Endometrium (tissue), 2 donors: Measurements from ENCODE around the gene MYLK2.

ENCODE experiments used
- FAIRE-seq: peaks from 2 replicates; lab custom pipeline; 2012; peaks lifted over from hg19 to GRCh38; lab: Jason Lieb, UNC
- donor health status: control.
- donor health status: control.

MYLK2 gene

DNA sequence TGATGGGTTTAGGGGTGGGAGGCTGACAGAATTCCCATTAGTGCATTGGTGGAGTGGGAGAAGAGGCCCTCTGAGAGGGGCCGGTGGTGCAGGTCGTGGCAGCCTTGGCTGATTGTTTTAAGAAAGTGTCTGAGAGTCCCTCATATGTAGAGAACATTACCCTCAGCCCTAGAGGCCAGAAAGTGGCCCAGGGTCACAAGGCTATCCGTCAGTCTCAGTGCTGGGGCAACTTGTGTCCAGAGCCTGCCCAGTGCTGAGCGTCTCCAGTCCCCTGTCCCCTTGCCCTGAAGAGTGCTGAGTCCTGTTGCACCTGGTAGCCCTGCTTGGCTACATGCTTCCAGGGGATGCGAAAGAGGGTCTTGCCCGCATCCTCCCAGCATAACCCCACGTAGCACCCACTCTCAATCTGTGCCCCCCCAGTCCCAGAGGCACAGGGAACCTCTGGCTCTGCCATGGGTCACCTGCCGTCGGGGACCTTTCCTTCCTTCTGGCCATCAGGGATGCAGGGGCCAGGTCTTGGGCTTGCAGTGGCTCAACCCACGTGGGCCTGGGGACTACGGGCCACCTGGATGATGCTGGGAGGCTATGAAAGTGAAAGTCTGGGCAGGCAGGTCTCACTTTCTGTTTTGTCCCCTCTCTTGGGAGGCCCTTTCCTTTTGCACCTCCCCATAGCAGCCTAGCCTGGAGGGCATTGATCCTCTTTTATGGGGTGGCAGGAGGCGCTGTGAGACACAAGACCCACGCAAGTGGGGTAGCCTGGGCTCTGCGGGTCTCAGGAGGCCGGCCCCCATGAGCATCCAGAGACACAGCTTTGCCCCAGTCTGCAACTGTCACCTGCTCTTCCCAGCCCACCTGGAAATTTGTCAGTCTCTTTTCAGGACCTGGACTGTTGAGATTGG is 39.0 kb downstream of the MYLK2 start:
- no peak for FAIRE-seq

DNA sequence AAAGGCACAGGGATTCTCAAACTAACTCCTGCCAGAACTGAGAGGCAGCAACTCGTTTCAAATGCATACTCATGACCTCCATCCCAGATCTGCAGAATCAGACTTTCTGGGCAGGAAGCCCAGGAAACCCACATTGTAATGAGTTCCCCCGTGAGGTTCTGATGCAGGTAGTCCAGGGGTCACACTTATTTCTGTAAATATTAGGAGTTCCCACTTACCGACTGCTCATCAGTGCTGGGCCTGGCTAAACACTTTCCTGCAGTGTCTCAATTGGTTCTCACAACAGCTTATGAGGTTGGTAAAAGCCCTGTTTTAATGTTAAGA is 39.6 kb downstream of the MYLK2 start:
- no peak for FAIRE-seq

DNA sequence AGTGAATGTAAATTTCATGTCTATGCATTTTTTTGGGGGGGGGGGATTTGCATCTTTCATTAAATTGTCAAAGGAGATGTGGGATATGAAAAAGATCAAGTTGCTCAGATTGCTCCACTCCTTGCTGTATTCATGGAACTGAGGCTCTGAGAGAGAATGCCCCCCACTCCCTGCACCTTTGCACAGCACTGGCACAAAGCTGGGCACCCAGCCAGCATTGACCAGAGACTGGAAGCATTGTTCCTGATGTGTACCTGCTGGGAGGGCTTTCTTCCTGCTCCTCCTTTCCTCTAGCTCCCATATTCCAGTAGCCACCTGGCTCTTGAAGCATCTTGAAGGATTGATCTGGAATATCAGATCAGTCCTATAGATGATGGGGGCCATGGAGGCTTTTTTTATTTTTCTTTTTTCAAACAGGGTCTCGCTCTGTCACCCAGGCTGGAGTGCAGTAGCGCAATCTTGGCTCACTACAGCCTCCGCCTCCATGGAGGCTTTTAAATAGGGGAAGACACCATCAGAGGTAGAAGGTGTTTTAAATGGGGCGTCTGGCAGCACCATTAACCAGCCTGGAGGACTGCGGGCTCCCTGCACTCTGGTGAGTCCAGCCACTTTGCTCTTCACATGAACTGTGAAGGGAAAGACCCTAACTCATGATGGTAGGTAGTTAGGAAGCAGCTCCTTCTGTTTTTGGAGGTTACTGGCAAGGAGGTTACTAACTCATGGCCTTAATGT is 40.3 kb downstream of the MYLK2 start:
- FAIRE-seq = no peak

DNA sequence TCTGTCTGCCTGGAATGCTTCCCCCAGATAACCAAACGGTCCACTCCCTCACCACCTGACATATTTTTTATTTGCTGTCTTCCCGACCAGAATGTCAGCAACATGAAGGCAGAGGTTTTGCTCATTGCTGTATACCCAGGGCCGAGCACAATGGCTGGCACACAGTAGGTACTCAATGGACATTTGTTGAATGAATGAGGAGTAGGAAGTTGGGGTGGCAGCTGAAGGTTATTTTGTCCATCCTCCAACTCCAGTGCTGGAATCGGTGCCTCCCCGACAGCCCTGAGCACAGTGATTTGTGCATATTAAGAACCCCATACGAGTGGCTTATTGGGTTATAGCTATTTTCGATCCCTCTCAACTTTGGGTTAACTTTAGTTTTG is 40.8 kb downstream of the MYLK2 start:
- FAIRE-seq = no peak

DNA sequence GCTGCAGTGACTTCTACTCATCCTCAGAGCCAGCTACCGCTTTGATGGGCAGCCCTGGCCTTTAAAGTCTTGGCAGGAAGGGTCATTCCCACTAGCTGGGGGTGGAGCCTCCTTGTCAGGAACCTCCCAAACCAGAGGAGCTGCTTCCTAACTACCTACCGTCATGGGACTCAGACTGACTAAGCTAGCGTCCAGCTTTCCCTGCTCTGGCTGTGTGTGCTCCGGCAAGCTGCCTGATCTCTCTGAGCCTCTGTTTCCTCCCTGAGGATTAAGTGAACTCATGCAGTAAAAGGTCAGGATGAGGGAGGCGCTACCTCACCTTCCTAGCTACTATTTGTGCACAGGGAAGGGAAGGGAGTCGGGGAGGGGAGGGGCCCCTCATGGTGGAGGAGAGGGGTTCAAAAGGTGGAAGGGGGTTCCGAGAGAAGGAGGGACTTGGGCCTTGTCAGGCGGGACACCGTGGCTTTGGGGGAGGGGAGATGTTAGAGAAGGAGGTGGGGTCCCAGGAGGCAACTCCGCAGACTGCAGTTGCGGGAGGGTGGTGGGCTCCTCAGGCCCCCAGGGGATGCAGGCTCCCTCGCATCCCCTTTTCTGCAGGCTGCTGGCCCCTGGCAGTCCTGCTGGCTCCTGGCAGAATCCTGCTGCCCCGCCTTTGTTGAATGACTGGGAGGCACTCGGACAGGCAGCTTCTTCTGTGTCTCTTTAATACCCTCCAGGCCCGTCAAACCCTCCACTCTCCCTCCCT is 41.4 kb downstream of the MYLK2 start:
- no peak for FAIRE-seq

DNA sequence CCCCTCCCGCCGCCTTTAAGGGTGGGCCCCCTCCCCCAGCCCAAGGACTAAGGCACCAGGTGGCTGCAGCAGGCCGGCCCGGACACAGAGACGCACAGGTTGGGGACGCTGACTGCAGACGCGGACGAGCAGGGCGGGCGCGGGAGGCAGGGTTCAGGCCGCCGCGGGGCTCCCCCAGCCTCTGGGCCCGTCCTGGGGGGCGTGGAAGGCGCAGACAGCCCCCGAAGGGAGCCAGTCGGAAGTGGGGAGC is 41.9 kb downstream of the MYLK2 start:
- FAIRE-seq = no peak

DNA sequence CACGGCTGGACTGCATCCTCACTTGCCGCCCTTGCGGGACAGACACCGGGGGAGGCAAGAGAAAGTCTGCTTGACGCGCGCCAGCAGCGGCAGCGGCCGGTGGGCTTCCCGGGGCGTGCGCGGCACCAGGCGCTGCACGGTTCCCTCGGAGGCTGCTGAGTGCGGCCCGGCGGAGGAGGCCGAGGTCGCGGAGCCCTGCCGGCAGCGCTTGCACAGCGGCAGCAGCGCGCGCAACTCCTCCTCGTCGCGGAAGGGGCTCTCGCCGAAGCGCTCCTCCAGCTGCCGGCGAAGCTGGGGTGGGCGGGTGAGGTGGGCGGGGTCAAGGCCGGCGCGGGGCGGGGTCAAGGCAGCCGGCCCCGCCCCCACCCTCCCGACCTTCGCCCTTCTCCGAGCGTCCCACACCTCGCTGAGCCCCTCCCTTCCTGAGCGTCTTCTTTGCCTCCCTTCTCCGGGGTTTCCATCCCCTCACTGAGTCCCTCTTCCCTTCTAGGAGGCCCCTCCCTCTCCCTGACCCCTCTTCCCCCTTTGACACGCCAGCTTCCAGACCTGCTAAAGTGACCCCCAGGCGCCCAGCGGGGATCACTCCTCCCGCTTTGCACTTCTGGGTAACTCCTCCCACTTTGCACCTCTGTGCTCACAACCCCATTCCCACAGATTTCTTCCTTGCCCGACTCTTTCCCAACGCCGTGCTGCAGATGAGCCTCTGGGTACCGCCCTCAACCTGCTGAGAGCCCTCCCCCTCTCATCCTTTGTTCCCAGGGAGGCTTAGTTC is 42.4 kb downstream of the MYLK2 start:
- FAIRE-seq = no peak

DNA sequence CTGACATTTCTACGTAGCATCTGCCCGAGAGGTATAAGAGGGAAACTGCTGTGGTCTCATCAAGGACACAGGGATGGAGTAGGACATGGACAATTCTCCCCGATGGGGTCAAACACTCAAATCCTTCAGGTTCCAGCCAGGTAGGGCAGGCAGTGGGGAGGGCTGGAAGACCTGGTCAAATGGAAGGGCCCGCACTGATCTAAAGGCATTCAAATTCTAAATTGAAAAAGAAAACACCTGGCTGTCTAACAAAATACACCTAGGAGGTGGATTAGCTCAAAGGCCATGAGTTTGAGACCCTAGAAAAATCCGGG is 43.0 kb downstream of the MYLK2 start:
- no peak for FAIRE-seq

DNA sequence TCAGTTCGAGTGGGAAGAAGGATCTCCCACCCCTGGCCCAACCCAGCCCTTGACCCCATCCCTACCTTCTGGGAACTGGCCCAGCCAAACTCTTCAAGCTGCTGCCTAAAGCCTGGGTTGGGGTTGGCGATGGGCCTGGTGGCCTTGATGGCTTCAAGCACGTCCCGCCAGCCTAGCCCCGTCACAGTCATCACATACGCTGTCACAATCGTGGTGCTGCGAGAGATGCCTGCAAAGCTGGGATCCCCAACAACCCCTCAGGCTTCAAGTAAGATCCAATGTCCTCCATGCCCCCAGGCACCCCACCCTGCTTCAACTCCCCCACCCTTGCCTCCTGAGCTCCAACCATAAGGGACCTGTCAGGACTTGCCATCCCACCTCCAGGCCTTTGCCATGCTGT is 43.4 kb downstream of the MYLK2 start:
- FAIRE-seq = no peak

DNA sequence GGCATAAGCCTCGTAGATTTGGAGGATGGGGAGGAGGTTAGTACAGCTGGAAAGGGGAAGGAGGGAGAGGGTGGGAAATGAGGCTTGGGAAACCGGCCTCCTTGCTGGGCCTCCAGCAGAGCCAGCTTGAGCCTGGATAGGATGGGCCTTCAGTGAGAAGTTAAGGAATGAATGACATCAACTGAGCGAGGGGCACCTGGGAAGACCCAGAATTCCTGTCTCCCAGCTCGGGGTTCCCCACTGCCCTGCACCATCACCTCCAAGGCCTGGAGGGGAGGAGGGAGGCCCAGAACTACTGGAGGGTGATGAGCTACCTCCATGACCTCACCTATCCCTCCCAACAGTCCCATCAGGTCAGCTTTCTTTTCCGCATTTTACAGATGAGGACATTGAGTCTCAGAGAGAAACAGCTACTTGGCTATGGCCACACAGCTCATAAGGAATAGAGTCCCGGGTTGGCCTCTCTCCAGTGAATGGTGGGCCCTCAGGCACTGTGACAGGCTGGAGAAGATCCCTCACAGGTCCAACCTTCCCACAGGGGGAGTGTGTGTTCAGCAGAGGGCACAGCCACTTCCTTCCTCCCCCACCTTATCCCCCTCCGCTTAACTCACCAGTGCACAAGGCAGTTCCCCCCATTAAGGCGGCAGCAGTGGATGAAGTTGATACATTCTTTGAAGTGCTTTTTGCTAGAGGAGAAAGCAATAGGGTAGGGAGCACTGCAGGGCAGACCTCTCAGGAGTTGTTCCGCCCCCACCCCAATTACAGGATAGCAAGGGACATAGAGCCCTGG is 44.3 kb downstream of the MYLK2 start:
- FAIRE-seq = no peak

DNA sequence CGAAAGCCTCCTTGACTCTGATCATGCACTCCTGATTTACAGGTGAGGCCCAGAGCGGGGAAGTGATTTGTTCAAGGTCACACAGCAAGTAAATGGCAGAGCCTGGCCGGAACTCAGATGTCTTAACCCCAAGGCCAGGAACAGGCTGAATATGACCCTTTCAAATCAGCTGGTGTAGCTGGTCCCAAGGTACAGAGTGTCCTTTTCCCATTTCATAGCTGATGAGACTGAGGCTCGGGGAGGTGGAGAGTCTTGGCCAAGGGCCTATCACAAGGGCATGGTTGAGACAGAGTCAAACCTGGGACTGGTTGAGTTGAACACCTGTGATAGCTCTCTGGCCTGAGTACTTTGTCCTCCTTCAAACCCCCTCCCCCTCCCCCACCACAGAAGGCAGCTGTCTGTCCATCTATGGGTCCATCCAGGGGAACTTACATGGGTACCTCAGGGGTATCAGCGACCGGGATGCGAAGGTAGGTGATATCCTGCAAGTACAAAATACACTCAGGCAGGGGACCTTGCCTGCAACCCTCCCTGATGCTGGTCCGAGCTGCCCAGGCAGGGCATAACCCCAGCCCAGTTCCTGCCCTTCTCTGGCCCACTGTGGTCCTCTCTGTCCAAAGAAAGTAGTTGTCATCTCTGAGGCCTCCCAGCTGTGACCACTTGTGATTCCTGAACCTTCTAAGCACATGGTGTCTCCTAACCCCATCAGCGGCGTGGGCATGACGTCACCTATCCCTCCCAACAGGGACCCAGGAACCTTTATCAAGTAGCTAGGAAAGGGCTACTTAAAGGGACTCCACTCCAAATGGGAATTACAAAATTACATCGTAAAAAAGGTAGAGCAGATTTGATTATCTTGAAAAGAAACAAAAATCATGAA is 45.6 kb downstream of the MYLK2 start:
- FAIRE-seq = no peak

DNA sequence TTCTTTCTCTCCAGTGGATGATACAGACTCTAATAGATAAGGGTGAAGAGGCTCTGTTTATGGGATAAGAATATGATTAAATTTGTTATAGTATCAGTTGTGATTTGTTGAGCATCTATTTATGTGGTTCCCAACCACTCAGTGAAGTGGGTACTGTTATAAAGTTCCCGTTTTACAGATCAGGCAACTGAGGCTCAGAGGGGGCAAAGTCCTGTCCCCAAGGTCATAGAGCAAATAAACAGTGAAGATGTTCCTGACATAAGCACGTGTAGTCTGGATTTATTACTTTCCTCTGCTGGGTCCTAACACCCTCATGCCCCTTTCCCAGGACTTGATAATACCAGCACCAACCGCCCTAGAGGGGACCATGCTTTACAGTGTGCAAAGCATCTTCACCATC is 47.1 kb downstream of the MYLK2 start:
- FAIRE-seq = no peak

DNA sequence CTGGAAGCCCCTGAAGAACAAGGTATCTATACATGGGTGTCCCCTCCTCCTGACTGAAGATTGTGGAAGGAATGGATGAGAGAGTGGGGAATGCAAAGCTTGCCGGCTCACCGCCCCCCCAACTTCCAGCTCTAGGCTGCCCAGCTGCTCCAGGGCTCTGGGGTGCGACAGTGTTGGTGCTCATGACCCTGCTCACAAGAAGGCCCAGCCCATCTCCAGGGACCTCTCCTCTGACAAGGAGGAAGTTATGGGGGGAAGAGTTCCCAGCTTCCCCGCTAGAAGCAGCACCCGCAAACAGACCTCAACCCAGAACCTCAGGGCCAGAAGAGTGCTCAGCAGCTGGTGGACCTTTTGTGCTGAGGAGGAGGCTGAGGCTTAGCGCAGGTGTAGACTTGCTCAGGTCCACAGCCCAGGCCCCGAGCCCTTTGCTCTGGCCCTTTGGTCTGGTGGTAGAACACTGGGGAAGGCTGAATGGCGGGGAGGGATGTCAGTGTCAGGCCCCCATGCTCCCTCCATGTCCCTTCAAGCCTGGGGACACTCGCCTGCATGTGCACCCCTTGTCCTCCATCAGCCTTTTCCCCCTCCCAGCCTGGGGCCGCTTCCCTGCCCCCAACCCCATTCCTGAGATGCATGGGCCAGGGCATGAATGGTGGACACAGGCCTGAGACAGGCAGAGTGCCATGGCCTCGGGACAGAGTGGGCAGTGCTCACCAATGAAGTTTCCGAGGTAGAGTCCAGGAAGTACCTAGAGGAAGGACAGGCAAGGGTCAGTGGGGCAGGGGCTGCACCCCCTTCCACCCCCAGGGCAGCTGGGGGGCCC is 49.9 kb downstream of the MYLK2 start:
- no peak for FAIRE-seq

DNA sequence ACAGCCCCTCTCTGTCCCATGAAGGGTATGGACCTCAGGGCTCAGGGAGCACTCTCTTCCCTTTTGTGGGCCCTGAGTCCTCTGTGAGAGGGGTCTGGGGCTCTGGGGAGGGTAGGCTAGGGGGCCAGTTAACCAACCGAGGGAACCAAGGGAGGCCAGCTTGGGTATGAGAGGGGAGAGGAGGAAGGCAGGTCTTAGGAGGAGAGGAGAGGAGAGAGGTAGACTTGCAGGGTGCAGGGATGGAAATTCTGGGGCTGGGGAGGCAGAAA is 50.5 kb downstream of the MYLK2 start:
- FAIRE-seq = no peak

DNA sequence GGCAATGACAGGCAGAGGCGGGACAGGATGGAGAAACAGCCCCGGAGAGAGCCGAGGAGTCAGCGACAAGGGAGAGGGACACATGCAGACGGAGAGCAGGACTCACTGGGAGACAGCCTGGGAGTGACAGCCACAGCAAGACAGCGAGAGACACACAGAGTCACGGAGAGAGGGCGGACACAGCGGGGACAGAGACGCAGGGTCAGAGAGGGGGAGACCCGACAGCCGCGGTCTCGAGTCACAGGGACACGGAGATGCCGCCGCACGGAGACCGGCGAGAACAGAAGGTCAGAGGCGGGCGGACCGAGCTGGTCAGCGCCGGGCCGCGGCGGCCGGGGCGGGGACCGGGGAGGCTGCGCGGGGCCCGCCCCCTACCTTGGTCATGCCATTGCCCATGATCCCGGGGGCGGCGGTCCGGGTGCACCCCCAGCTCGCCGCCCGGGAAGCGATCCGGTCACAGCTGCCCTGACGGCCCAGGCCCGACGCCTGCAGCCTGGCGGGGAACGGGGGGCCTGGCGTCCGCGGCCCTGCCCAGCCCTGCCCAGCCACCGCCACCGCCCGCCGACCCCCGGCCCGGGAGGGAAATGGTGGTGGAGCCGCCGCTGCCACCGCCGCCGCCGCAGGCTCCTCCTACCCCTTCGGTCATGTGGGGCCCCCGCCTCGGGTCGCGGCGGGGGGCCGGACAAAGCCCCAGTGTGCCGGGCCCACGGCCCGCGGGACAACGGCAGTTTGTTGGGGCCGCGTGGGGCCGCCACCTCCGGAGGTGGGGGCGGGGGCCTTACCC is 51.0 kb downstream of the MYLK2 start, which contains the start of the genes DUSP15 and TTLL9:
DUSP15 (minus strand) TSS at position 586 of the 784 bp plus-strand sequence; CDS start at position 396, 190 bp downstream.
TTLL9 (plus strand) TSS at position 693 of the 784 bp plus-strand sequence. CDS start 493 bp downstream, outside the sequence.
- no peak for FAIRE-seq

DNA sequence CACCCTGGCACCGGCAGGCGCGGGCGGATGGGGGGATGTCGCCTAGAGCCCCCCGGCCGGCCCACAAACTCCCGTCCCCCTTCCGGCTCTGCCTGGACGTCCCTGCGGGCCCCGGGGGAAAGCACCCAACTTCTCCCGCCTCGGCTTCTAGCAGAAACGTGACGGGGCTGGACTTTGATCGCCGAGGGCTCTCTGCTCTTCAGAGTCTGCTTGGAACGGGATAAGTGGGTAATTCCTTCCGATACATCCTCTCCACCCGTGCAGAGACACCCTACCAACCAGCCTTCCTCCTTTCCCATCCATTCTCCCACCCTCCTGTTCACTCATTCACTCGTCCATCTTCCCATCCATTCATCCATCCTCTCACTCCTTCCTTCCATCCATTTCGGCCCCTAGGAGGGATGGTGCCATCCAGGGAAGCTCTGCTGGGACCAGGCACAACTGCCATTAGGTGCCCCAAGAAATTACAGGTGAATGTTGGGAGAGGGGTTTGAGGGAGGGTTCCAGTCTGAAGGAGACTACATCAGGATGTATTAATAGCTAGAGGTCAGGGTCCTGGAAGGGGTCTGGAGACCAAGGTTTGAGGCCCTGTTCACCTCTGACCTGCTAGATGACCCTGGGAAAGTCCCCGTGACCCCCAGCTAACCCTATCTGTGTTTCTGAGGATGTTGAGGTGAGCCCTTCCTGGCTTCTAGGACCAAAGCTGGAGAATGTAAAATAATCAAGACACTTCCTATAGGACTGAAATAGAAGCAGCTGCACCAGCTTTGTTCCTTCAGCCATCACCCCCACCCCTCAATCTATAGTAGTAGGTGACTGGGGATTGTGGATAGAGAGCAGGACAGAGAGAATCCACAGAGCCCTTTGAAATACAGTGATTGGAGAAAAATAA is 51.8 kb downstream of the MYLK2 start:
- no peak for FAIRE-seq

DNA sequence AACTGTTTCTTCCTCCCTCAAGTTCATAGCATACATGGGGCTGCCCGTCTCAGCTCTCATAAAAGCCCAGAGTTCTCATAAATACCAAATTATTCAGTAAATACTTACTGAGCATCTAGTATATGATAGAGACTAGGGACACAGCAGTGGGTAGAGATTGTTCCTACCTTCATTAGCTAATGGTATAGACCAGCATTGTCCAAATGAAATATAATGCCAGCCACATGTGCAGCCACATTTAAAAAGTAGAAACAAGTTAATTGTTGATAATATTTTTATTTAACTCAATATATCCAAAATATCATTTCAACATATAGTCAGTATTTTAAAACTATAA is 52.4 kb downstream of the MYLK2 start:
- FAIRE-seq = no peak

DNA sequence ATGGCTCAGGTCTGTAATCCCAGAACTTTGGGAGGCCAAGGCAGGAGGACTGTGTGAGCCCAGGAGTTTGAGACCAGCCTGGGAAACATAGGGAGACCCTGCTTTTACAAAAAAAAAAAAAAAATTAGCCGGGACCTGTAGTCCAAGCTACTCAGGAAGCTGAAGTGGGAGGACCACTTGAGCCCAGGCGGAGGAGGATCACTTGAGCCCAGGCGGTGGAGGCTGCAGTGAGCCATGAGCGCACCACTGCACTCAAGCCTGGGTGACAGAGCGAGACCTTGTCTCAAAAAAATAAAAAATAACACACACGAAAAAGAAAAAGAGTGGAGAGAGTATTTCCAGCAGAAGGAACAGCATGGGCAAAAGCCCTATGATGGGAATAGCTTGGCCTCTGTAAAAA is 53.2 kb downstream of the MYLK2 start:
- no peak for FAIRE-seq
